ENCODE measurements around the gene SLC35F4.

DNA sequence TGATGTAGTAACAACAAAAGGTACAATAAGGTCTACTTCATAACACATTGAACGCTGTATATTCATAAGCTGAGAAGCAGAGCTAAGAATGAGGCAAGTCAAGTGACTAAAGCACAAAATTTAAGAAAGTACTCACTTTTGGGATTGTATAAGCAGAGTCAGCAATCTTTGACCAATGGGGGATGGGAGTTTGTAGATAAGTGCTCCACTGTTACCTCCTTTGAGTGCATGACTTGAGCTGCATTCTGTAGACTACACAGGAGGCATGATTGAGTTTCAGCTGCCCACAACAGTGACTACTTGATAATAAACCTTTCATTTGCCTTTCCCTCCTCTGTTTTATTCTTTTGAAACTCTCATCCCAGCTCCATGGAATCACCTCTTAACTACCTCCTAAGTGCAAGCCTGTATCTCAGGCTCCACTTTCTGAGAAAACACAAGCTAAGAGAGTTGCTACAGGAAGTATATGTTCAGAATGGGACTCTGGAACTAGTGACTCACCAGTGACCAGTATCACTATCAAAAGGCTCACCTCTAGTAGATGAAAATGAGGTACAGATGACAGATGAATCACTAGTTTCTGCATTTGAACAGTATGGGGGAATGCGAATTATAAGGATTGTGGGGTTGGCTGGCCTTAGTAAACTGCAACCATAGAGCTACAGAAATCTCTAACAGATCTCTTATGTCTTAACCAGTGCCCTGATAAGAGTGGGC, 49.2 kb downstream of the SLC35F4 start:
- no peak for TF ChIP-seq CTCF (IDR thresholded peaks at IDR 0.05 in 4 of 5, conservative IDR thresholded peaks at IDR 0.05 in 1 of 5)
- TF ChIP-seq POLR2A (IDR thresholded peaks at IDR 0.05): no peak
